Keratinocyte (primary cell): ENCODE results near the gene SLIT3. TPM values are rescaled to one million over a fixed set of nuclear protein-coding genes. Genes with fewer than 3 reads are reported as not detected.

Experiments used
- DNase-seq: peaks from one replicate; pipeline ENCODE4 v3.0.0-alpha.2; 2011; ENCODE audit warnings: low read depth, missing footprints, low spot score
- FAIRE-seq: peaks from 2 replicates; lab custom pipeline; 2011; peaks lifted over from hg19 to GRCh38; lab: Jason Lieb, UNC
- H2AFZ ChIP-seq: 2 replicates; pipeline ENCODE4 v1.6.0; 2012; ENCODE audit warnings: low read length, control low read depth, inconsistent platforms; ENCODE audit not compliant: control insufficient read depth
- H3K27ac ChIP-seq: 2 replicates; pipeline ENCODE4 v1.5.1; 2011; ENCODE audit warnings: low read length; ENCODE audit not compliant: control insufficient read depth, insufficient read depth
- H3K27me3 ChIP-seq: 3 replicates; pipeline ENCODE4 v1.6.0; 2011; ENCODE audit warnings: low read length; ENCODE audit not compliant: control insufficient read depth, insufficient read depth; ENCODE audit errors: extremely low read depth
- H3K36me3 ChIP-seq, 2 experiments: 2 replicates in 1 of 2; 3 replicates in 1 of 2; pipeline ENCODE4 v1.5.1; 2011; ENCODE audit warnings: low read length in 2 of 2, mild to moderate bottlenecking in 1 of 2; ENCODE audit not compliant: control insufficient read depth in 2 of 2, insufficient read depth in 2 of 2; ENCODE audit errors: extremely low read depth in 1 of 2
- H3K4me1 ChIP-seq: 3 replicates; pipeline ENCODE4 v1.5.1; 2011; ENCODE audit warnings: low read length; ENCODE audit not compliant: control insufficient read depth, insufficient read depth; ENCODE audit errors: extremely low read depth
- H3K4me2 ChIP-seq: 3 replicates; pipeline ENCODE4 v1.6.0; 2011; ENCODE audit warnings: low read depth, low read length; ENCODE audit not compliant: control insufficient read depth, insufficient read depth; ENCODE audit errors: extremely low read depth
- H3K4me3 ChIP-seq, 3 experiments: fragments of 200-600 bp in 1 of 3; sonication (generic) in 1 of 3; 2 replicates in 2 of 3; 3 replicates in 1 of 3; pipeline ENCODE4 v1.5.1; 2011 to 2016; ENCODE audit warnings: low read length in 3 of 3, mild to moderate bottlenecking in 3 of 3, control low read depth in 2 of 3, inconsistent platforms in 1 of 3, low read depth in 1 of 3, mixed read lengths in 1 of 3, mixed run types in 1 of 3, moderate library complexity in 1 of 3; ENCODE audit not compliant: control insufficient read depth in 2 of 3, insufficient read depth in 2 of 3; ENCODE audit errors: extremely low read depth in 1 of 3
- H3K79me2 ChIP-seq: 2 replicates; pipeline ENCODE4 v1.6.0; 2012; ENCODE audit warnings: low read length; ENCODE audit not compliant: control insufficient read depth, insufficient read depth
- H3K9ac ChIP-seq: 3 replicates; pipeline ENCODE4 v1.6.0; 2011; ENCODE audit warnings: low read length; ENCODE audit not compliant: control insufficient read depth, insufficient read depth; ENCODE audit errors: extremely low read depth
- H3K9me1 ChIP-seq: 3 replicates; pipeline ENCODE4 v1.6.0; 2011; ENCODE audit warnings: low read length; ENCODE audit not compliant: control insufficient read depth, insufficient read depth; ENCODE audit errors: extremely low read depth
- H3K9me3 ChIP-seq: 2 replicates; pipeline ENCODE4 v1.5.1; 2012; ENCODE audit warnings: low read depth, low read length; ENCODE audit not compliant: control insufficient read depth
- H4K20me1 ChIP-seq: 3 replicates; pipeline ENCODE4 v1.6.0; 2011; ENCODE audit warnings: low read length; ENCODE audit not compliant: control insufficient read depth, insufficient read depth; ENCODE audit errors: extremely low read depth
- CTCF ChIP-seq, 3 experiments: IDR thresholded peaks in 1 of 3; conservative IDR thresholded peaks in 1 of 3; optimal IDR thresholded peaks in 1 of 3; 2 replicates in 2 of 3; 3 replicates in 1 of 3; pipeline versions ENCODE3 to v1.5.1; 2011; ENCODE audit warnings: low read length in 3 of 3, mild to moderate bottlenecking in 3 of 3, moderate library complexity in 2 of 3, control low read depth in 1 of 3, inconsistent platforms in 1 of 3; ENCODE audit not compliant: insufficient read depth in 2 of 3; ENCODE audit errors: extremely low read depth in 1 of 3
- EZH2 ChIP-seq: IDR thresholded peaks from one replicate; pipeline ENCODE4 v1.6.1; 2012; ENCODE audit warnings: inconsistent platforms, mild to moderate bottlenecking, low read length, moderate library complexity
- dilution Hi-C: fragments of 300-500 bp; cut with MboI; formaldehyde crosslinking; loops from one replicate; pipeline ENCODE4 v1.7.0; 2020; ENCODE audit warnings: low sequenced_read_pairs; ENCODE audit not compliant: extremely low pct_ligation_motif_present
- polyA plus RNA-seq, 5 experiments: library from polyadenylated mRNA; depleted of rRNA in 3 of 5; stranded (reverse) in 3 of 5; stranded (forward) in 1 of 5; unstranded in 1 of 5; fragments of >200 nt; gene quantifications; 1 replicate in 1 of 5; 2 replicates in 3 of 5; 3 replicates in 1 of 5; pipeline versions ENCODE4 v1.2.1 to v1.2.3, GENCODE V29; 2011 to 2012; ENCODE audit warnings: missing spikeins in 2 of 5, low read depth in 1 of 5, low replicate concordance in 1 of 5

Gene SLIT3
- polyA plus RNA-seq, 1 donor (not counting 4 experiments of a cell fraction or from before 2014, with no cell fraction given), result 2.4 TPM

- H3K27me3 ChIP-seq, result no peaks in the 10 kb centered on the region
- no peaks in the 10 kb centered on the region for H3K9me1 ChIP-seq
- H3K9me3 ChIP-seq, result no peaks in the 10 kb centered on the region
- no peak for TF ChIP-seq CTCF (optimal IDR thresholded peaks at IDR 0.05 in 1 of 3, IDR thresholded peaks at IDR 0.05 in 1 of 3, conservative IDR thresholded peaks at IDR 0.05 in 1 of 3; ENCODE audit: extremely low read depth in 1 of 3, insufficient read depth in 2 of 3, low read length in 3 of 3)
- TF ChIP-seq EZH2, result no peak
- H3K27ac ChIP-seq, result no peak overlapping the region
- FAIRE-seq (no peak), DNase-seq (no peak)
- H4K20me1 ChIP-seq, result no peaks in the 10 kb centered on the region
- no peaks in the 10 kb centered on the region for H3K4me1 ChIP-seq
- no peak overlapping the region for H2AFZ ChIP-seq
- dilution Hi-C loops, result no loop called here
- H3K79me2 ChIP-seq, result no peaks in the 10 kb centered on the region
- H3K9ac ChIP-seq, result no peak overlapping the region
- no peaks in the 10 kb centered on the region for H3K36me3 ChIP-seq
- no peak overlapping the region for H3K4me3 ChIP-seq
- no peak overlapping the region for H3K4me2 ChIP-seq
Observed at GRCh38 chr5:168827636-168828035, 473.3 kb downstream of the SLIT3 start.

GRCh38 chr5:168826246-168826725, 474.7 kb downstream of the SLIT3 start:
- Histone ChIP-seq H4K20me1 (no peaks in the 10 kb centered on the region), H3K9me3 (no peaks in the 10 kb centered on the region), H3K9ac (no peak overlapping the region), H2AFZ (no peak overlapping the region), H3K36me3 (no peaks in the 10 kb centered on the region), H3K4me1 (no peaks in the 10 kb centered on the region), H3K4me2 (no peak overlapping the region), H3K9me1 (no peaks in the 10 kb centered on the region), H3K27ac (no peak overlapping the region), H3K4me3 (no peak overlapping the region), H3K79me2 (no peaks in the 10 kb centered on the region), H3K27me3 (no peaks in the 10 kb centered on the region)
- no peak for TF ChIP-seq CTCF (optimal IDR thresholded peaks at IDR 0.05 in 1 of 3, IDR thresholded peaks at IDR 0.05 in 1 of 3, conservative IDR thresholded peaks at IDR 0.05 in 1 of 3; ENCODE audit: extremely low read depth in 1 of 3, insufficient read depth in 2 of 3, low read length in 3 of 3)
- TF ChIP-seq EZH2, result no peak
- DNase-seq (no peak), FAIRE-seq (no peak)
- dilution Hi-C loops, result no loop called here
